WTC11 (cell line): ENCODE results near the gene LEUTX.

Experiments used
- CBFB ChIP-seq: sonication (generic); formaldehyde crosslinking; IDR thresholded peaks from 2 replicates; pipeline ENCODE4 v1.8.1; 2022; ENCODE audit warnings: mild to moderate bottlenecking, low read depth, missing genetic modification reagents
- CDX4 ChIP-seq: fragments of 250-450 bp; sonication (Bioruptor Pico); IDR thresholded peaks from 2 replicates; pipeline ENCODE4 v1.9.0; 2021; ENCODE audit warnings: moderate library complexity, mild to moderate bottlenecking, inconsistent platforms, borderline replicate concordance
- CTCF ChIP-seq: fragments of 200-600 bp; IDR thresholded peaks from 2 replicates; pipeline ENCODE4 v1.8.0; 2022; ENCODE audit warnings: antibody characterized with exemption
- GRHL2 ChIP-seq: fragments of 250-450 bp; sonication (Bioruptor Pico); IDR thresholded peaks from 2 replicates; pipeline ENCODE4 v1.8.0; 2022; ENCODE audit warnings: mild to moderate bottlenecking, moderate library complexity; ENCODE audit not compliant: insufficient replicate concordance, severe bottlenecking
- NFYB ChIP-seq: sonication (generic); formaldehyde crosslinking; conservative IDR thresholded peaks from 2 replicates; pipeline ENCODE4 v1.8.0; 2022; ENCODE audit warnings: low read depth, missing genetic modification reagents
- STAT6 ChIP-seq: sonication (generic); formaldehyde crosslinking; conservative IDR thresholded peaks from 2 replicates; pipeline ENCODE4 v1.8.1; 2023; ENCODE audit warnings: mild to moderate bottlenecking, low read depth, missing genetic modification reagents, moderate library complexity
- TF ChIP-seq, protein P1 (sequence below): sonication (generic); formaldehyde crosslinking; IDR thresholded peaks from 2 replicates; pipeline ENCODE4 v1.8.0; 2022; ENCODE audit warnings: mild to moderate bottlenecking, missing genetic modification reagents
- TF ChIP-seq, protein P2 (sequence below): sonication (generic); formaldehyde crosslinking; IDR thresholded peaks from 2 replicates; pipeline ENCODE4 v1.8.0; 2023; ENCODE audit warnings: mild to moderate bottlenecking, missing genetic modification reagents

GRCh38 chr19:39780894-39781293 lies 2.2 kb downstream of the LEUTX start:
- no peak for TF ChIP-seq CDX4
- TF ChIP-seq STAT6 (CRISPR knock-in tag): no peak
- no peak for TF ChIP-seq GRHL2
- TF ChIP-seq CTCF: no peak
- no peak for TF ChIP-seq CBFB
- TF ChIP-seq, protein P1, sequence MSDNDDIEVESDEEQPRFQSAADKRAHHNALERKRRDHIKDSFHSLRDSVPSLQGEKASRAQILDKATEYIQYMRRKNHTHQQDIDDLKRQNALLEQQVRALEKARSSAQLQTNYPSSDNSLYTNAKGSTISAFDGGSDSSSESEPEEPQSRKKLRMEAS (CRISPR knock-in tag): no peak
- no peak for TF ChIP-seq NFYB (CRISPR knock-in tag)
- TF ChIP-seq, protein P2, sequence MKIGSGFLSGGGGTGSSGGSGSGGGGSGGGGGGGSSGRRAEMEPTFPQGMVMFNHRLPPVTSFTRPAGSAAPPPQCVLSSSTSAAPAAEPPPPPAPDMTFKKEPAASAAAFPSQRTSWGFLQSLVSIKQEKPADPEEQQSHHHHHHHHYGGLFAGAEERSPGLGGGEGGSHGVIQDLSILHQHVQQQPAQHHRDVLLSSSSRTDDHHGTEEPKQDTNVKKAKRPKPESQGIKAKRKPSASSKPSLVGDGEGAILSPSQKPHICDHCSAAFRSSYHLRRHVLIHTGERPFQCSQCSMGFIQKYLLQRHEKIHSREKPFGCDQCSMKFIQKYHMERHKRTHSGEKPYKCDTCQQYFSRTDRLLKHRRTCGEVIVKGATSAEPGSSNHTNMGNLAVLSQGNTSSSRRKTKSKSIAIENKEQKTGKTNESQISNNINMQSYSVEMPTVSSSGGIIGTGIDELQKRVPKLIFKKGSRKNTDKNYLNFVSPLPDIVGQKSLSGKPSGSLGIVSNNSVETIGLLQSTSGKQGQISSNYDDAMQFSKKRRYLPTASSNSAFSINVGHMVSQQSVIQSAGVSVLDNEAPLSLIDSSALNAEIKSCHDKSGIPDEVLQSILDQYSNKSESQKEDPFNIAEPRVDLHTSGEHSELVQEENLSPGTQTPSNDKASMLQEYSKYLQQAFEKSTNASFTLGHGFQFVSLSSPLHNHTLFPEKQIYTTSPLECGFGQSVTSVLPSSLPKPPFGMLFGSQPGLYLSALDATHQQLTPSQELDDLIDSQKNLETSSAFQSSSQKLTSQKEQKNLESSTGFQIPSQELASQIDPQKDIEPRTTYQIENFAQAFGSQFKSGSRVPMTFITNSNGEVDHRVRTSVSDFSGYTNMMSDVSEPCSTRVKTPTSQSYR (CRISPR knock-in tag): no peak
